PC-3 (cell line): Measurements from ENCODE around the gene KDELR1. TPM values are rescaled to one million over a fixed set of nuclear protein-coding genes. Genes with fewer than 3 reads are reported as not detected.

ENCODE experiments used
- ATAC-seq: fragments of 200-7000 bp; cut with Tn5 transposase; 2 replicates; pipeline ENCODE4 v1.9.1; 2020; ENCODE audit warnings: mild to moderate bottlenecking, moderate library complexity
- BruUV-seq: library from RNA; stranded (reverse); fragments of 400-500 nt; replicated peaks from 2 replicates; lab custom pipeline; 2021; lab: Mats Ljungman, UMichigan
- CTCF ChIA-PET: fragments of 300-600 bp; sonication (Branson Sonifier 250); formaldehyde crosslinking; loops from one replicate; lab custom pipeline; 2022; ENCODE audit warnings: antibody characterized with exemption; lab: Charles Lee
- POLR2A ChIA-PET: fragments of 300-600 bp; sonication (Branson Sonifier 250); formaldehyde crosslinking; loops from one replicate; lab custom pipeline; 2022; ENCODE audit warnings: antibody characterized with exemption; ENCODE audit not compliant: unreplicated experiment; lab: Charles Lee
- DNase-seq: peaks from one replicate; pipeline ENCODE4 v3.0.0-alpha.2; 2015
- H2AFZ ChIP-seq: fragments of 300-600 bp; sonication (generic); 2 replicates; pipeline ENCODE4 v1.6.0; 2016; ENCODE audit warnings: antibody characterized with exemption, low read length
- H3F3A ChIP-seq: fragments of 300-600 bp; sonication (generic); one replicate; pipeline ENCODE4 v1.6.0; 2017; ENCODE audit warnings: antibody characterized with exemption, low read length, control low read depth, mild to moderate bottlenecking; ENCODE audit not compliant: unreplicated experiment
- H3K27ac ChIP-seq: fragments of 300-600 bp; sonication (generic); 2 replicates; pipeline ENCODE4 v1.5.1; 2016; ENCODE audit warnings: mild to moderate bottlenecking, low read length
- H3K27me3 ChIP-seq: fragments of 300-600 bp; sonication (generic); 2 replicates; pipeline ENCODE4 v1.6.1; 2016; ENCODE audit warnings: low read length, mixed read lengths
- H3K36me3 ChIP-seq: fragments of 300-600 bp; sonication (generic); 2 replicates; pipeline ENCODE4 v1.6.1; 2016; ENCODE audit warnings: low read depth, mixed run types, low read length, mixed read lengths
- H3K4me1 ChIP-seq: fragments of 300-600 bp; sonication (generic); 2 replicates; pipeline ENCODE4 v1.5.1; 2016; ENCODE audit warnings: low read length; ENCODE audit not compliant: insufficient read depth
- H3K4me2 ChIP-seq: fragments of 300-600 bp; sonication (generic); 2 replicates; pipeline ENCODE4 v1.6.0; 2016; ENCODE audit warnings: low read length
- H3K4me3 ChIP-seq: fragments of 300-600 bp; sonication (generic); 2 replicates; pipeline ENCODE4 v1.5.1; 2016; ENCODE audit warnings: mild to moderate bottlenecking, low read length, mixed read lengths
- H3K79me2 ChIP-seq: fragments of 300-600 bp; sonication (generic); 2 replicates; pipeline ENCODE4 v1.6.1; 2017; ENCODE audit warnings: low read length, mixed read lengths
- H3K9ac ChIP-seq: fragments of 300-600 bp; sonication (generic); 2 replicates; pipeline ENCODE4 v1.6.0; 2016; ENCODE audit warnings: mild to moderate bottlenecking, low read length
- H3K9me2 ChIP-seq: fragments of 300-600 bp; sonication (generic); replicated peaks from 2 replicates; pipeline ENCODE4 v1.6.1; 2016; ENCODE audit warnings: mixed run types, low read length, mixed read lengths
- H3K9me3 ChIP-seq: fragments of 300-600 bp; sonication (generic); 2 replicates; pipeline ENCODE4 v1.6.1; 2016; ENCODE audit warnings: low read length, mixed read lengths
- H4K20me1 ChIP-seq: fragments of 300-600 bp; sonication (generic); 2 replicates; pipeline ENCODE4 v1.6.1; 2016; ENCODE audit warnings: low read length, mixed read lengths
- CTCF ChIP-seq: fragments of 300-600 bp; sonication (generic); conservative IDR thresholded peaks from 2 replicates; pipeline ENCODE4 v1.5.1; 2017; ENCODE audit warnings: antibody characterized with exemption, low read depth, mild to moderate bottlenecking, low read length
- EZH2 ChIP-seq: fragments of 300-600 bp; sonication (generic); IDR thresholded peaks from one replicate; pipeline ENCODE4 v1.6.1; 2017; ENCODE audit warnings: antibody characterized with exemption, mild to moderate bottlenecking, low read length; ENCODE audit not compliant: unreplicated experiment
- EZH2phosphoT487 ChIP-seq: fragments of 300-600 bp; sonication (generic); IDR thresholded peaks from 2 replicates; pipeline ENCODE4 v1.6.1; 2018; ENCODE audit warnings: mild to moderate bottlenecking, antibody characterized with exemption, low read length, borderline replicate concordance
- intact Hi-C: fragments of 100-400 bp; cut with micrococcal nuclease; formaldehyde crosslinking; loops from 2 replicates; pipeline ENCODE4 v1.9.0; 2023
- total RNA-seq: library from RNA; depleted of rRNA; stranded (reverse); fragments of >200 nt; gene quantifications from 2 replicates; pipeline ENCODE4 v1.2.3, GENCODE V29; 2014

Gene KDELR1
- total RNA-seq, 1 experiment from 2014 or later: 90.2 TPM

- ChIA-PET CTCF (no interaction called here), POLR2A (no interaction called here)
- no peaks in the 10 kb centered on the region for H3K79me2 ChIP-seq
- BruUV-seq: no TSS peak
- H2AFZ ChIP-seq: no peak overlapping the region
- H3K36me3 ChIP-seq: no peaks in the 10 kb centered on the region
- no peak overlapping the region for H3K27ac ChIP-seq
- no peak for ATAC-seq
- no peak overlapping the region for H3K9ac ChIP-seq
- no peaks in the 10 kb centered on the region for H4K20me1 ChIP-seq
- H3F3A ChIP-seq: no peaks in the 10 kb centered on the region
- H3K9me3 ChIP-seq: no peaks in the 10 kb centered on the region
- H3K9me2 ChIP-seq: no peaks in the 10 kb centered on the region
- intact Hi-C loops: no loop called here
- H3K4me3 ChIP-seq: no peak overlapping the region
- no peaks in the 10 kb centered on the region for H3K4me1 ChIP-seq
- no peak overlapping the region for H3K4me2 ChIP-seq
- DNase-seq: no peak
- TF ChIP-seq CTCF (no peak), EZH2 (no peak), EZH2phosphoT487 (no peak)
- H3K27me3 ChIP-seq: no peaks in the 10 kb centered on the region
These were observed 42.6 kb downstream of the KDELR1 start for GRCh38 chr19:48348737-48349136.

GRCh38 chr19:48348045-48348444 lies 43.3 kb downstream of the KDELR1 start:
- H3K9me2 ChIP-seq: no peaks in the 10 kb centered on the region
- H3K36me3 ChIP-seq: no peaks in the 10 kb centered on the region
- intact Hi-C loops: no loop called here
- no peak overlapping the region for H3K27ac ChIP-seq
- H3K79me2 ChIP-seq: no peaks in the 10 kb centered on the region
- ATAC-seq: no peak
- no peak overlapping the region for H3K9ac ChIP-seq
- no peak for TF ChIP-seq EZH2phosphoT487
- ChIA-PET POLR2A (no interaction called here), CTCF (no interaction called here)
- no peak overlapping the region for H3K4me2 ChIP-seq
- BruUV-seq: no TSS peak
- no peaks in the 10 kb centered on the region for H3F3A ChIP-seq
- no peak overlapping the region for H3K4me3 ChIP-seq
- H3K9me3 ChIP-seq: no peaks in the 10 kb centered on the region
- no peak overlapping the region for H2AFZ ChIP-seq
- no peaks in the 10 kb centered on the region for H4K20me1 ChIP-seq
- DNase-seq: no peak
- peaks cover 3% of the 10 kb centered on the region; the same call in 1 of the 2 replicates for H3K4me1 ChIP-seq
- no peaks in the 10 kb centered on the region for H3K27me3 ChIP-seq

GRCh38 chr19:48346191-48346590 lies 45.2 kb downstream of the KDELR1 start:
- Histone ChIP-seq H3K36me3 (no peaks in the 10 kb centered on the region), H3F3A (no peaks in the 10 kb centered on the region), H3K9me3 (no peaks in the 10 kb centered on the region), H3K27me3 (no peaks in the 10 kb centered on the region), H3K4me2 (no peak overlapping the region), H3K4me1 (peaks cover 7% of the 10 kb centered on the region), H3K79me2 (no peaks in the 10 kb centered on the region), H3K9ac (no peak overlapping the region), H3K4me3 (no peak overlapping the region), H2AFZ (no peak overlapping the region), H4K20me1 (no peaks in the 10 kb centered on the region), H3K9me2 (no peaks in the 10 kb centered on the region), H3K27ac (no peak overlapping the region)
- DNase-seq: no peak
- no TSS peak for BruUV-seq
- intact Hi-C loops: no loop called here
- CTCF ChIA-PET: no interaction called here
- no peak for ATAC-seq
- POLR2A ChIA-PET: no interaction called here
- no peak for TF ChIP-seq EZH2
- TF ChIP-seq CTCF: no peak
- TF ChIP-seq EZH2phosphoT487: no peak
